Smooth muscle cell (in vitro differentiated cells): ENCODE data around the gene C2CD4C. TPM values are rescaled to one million over a fixed set of nuclear protein-coding genes. Genes with fewer than 3 reads are reported as not detected.
"Not testable (repeated sequence)": the region's sequence is repeated elsewhere in the genome, so short reads cannot be mapped to it uniquely, and the experiment has no call there.

Source experiments
- DNase-seq: peaks from one replicate; lab custom pipeline; 2025; ENCODE audit not compliant: unreplicated experiment; lab: John Stamatoyannopoulos, UW
- H2AFZ ChIP-seq: fragments of 200-600 bp; sonication (generic); 2 replicates; pipeline ENCODE4 v1.6.0; 2016; ENCODE audit warnings: antibody characterized with exemption, low read depth, mild to moderate bottlenecking
- H3F3A ChIP-seq: fragments of 200-600 bp; sonication (generic); 2 replicates; pipeline ENCODE4 v1.6.0; 2017; ENCODE audit warnings: antibody characterized with exemption, low read depth
- H3K27ac ChIP-seq: fragments of 200-600 bp; sonication (generic); 2 replicates; pipeline ENCODE4 v1.5.1; 2016; ENCODE audit warnings: low read depth, mild to moderate bottlenecking
- H3K27me3 ChIP-seq: fragments of 200-600 bp; sonication (generic); 2 replicates; pipeline ENCODE4 v1.6.1; 2016; ENCODE audit warnings: low read depth, mild to moderate bottlenecking
- H3K36me3 ChIP-seq: fragments of 200-600 bp; sonication (generic); 2 replicates; pipeline ENCODE4 v1.5.1; 2016; ENCODE audit warnings: low read depth
- H3K4me1 ChIP-seq: fragments of 200-600 bp; sonication (generic); 2 replicates; pipeline ENCODE4 v1.5.1; 2016; ENCODE audit warnings: low read depth
- H3K4me2 ChIP-seq: fragments of 200-600 bp; sonication (generic); 2 replicates; pipeline ENCODE4 v1.6.0; 2016; ENCODE audit warnings: mild to moderate bottlenecking
- H3K4me3 ChIP-seq: fragments of 200-600 bp; sonication (generic); 2 replicates; pipeline ENCODE4 v1.5.1; 2016; ENCODE audit warnings: mild to moderate bottlenecking
- H3K79me2 ChIP-seq: fragments of 200-600 bp; sonication (generic); 2 replicates; pipeline ENCODE4 v1.6.0; 2016; ENCODE audit warnings: low read depth, mild to moderate bottlenecking
- H3K9ac ChIP-seq: fragments of 200-600 bp; sonication (generic); 2 replicates; pipeline ENCODE4 v1.6.0; 2016; ENCODE audit warnings: low read depth
- H3K9me3 ChIP-seq: fragments of 200-600 bp; sonication (generic); replicated peaks from 2 replicates; pipeline ENCODE4 v1.5.1; 2016; ENCODE audit warnings: low read depth
- H4K20me1 ChIP-seq: fragments of 200-600 bp; sonication (generic); 2 replicates; pipeline ENCODE4 v1.6.0; 2016; ENCODE audit warnings: low read depth
- WGBS: methylation state at CpG from one replicate; pipeline ENCODE4 v1.1.7; 2016; ENCODE audit warnings: low lambda C conversion rate; 5-methylcytosine and 5-hydroxymethylcytosine counted together
- polyA plus RNA-seq: library from polyadenylated mRNA; unstranded; fragments of >200 nt; fragmentation: Nextera tagmentation; extraction: Ambion mirVana; gene quantifications from 2 replicates; pipeline ENCODE4 v1.2.1, GENCODE V29; 2016
- small RNA-seq: library from RNA; depleted of rRNA; stranded (forward); fragments of <200 nt; gene quantifications from one replicate; pipeline ENCODE3, GENCODE V24; 2014
- total RNA-seq: library from RNA; depleted of rRNA; stranded (reverse); fragments of >200 nt; gene quantifications from 2 replicates; pipeline ENCODE4 v1.2.3, GENCODE V29; 2014
- TF ChIP-seq, protein P1 (sequence below): fragments of 200-600 bp; sonication (generic); IDR thresholded peaks from 2 replicates; pipeline ENCODE4 v1.5.1; 2017; ENCODE audit warnings: borderline replicate concordance, mild to moderate bottlenecking, antibody characterized with exemption; ENCODE audit not compliant: insufficient read depth, poor library complexity, severe bottlenecking

The C2CD4C gene
- total and polyA plus RNA-seq, 2 experiments from 2014 or later, result 0.63 to 3.7 TPM

DNA sequence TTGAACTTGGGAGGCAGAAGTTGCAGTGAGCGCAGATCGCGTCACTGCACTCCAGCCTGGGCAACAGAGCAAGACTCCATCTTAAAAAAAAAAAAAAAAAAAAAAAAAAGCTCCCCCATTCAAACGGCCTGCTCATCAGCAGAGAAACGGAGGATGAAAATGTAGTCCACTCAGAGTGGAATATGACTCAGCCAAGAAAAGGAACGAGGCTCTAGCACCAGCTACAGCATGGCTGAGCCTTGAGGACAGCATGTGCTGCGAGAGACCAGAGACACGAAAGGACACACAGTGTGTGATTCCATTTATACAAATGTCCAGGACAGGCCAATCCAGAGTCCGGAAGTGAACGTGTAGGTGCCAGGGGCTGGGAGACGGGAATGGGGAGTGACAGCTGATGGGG lies 46.3 kb downstream of the C2CD4C start:
- H3K27me3 ChIP-seq, result no peaks in the 10 kb centered on the region
- TF ChIP-seq, protein P1, sequence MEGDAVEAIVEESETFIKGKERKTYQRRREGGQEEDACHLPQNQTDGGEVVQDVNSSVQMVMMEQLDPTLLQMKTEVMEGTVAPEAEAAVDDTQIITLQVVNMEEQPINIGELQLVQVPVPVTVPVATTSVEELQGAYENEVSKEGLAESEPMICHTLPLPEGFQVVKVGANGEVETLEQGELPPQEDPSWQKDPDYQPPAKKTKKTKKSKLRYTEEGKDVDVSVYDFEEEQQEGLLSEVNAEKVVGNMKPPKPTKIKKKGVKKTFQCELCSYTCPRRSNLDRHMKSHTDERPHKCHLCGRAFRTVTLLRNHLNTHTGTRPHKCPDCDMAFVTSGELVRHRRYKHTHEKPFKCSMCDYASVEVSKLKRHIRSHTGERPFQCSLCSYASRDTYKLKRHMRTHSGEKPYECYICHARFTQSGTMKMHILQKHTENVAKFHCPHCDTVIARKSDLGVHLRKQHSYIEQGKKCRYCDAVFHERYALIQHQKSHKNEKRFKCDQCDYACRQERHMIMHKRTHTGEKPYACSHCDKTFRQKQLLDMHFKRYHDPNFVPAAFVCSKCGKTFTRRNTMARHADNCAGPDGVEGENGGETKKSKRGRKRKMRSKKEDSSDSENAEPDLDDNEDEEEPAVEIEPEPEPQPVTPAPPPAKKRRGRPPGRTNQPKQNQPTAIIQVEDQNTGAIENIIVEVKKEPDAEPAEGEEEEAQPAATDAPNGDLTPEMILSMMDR, result no peak
- no peaks in the 10 kb centered on the region for H3K36me3 ChIP-seq
- WGBS, result 92% methylated on average over 11 of the region's 11 CpGs
- H2AFZ ChIP-seq, result no peak overlapping the region
- no peaks in the 10 kb centered on the region for H4K20me1 ChIP-seq
- no peak for DNase-seq
- no peak overlapping the region for H3K9ac ChIP-seq
- H3K4me2 ChIP-seq, result no peak overlapping the region
- no peak overlapping the region for H3K27ac ChIP-seq
- no peaks in the 10 kb centered on the region for H3K79me2 ChIP-seq
- no peaks in the 10 kb centered on the region for H3K9me3 ChIP-seq
- H3K4me1 ChIP-seq, result no peaks in the 10 kb centered on the region
- no peaks in the 10 kb centered on the region for H3F3A ChIP-seq
- H3K4me3 ChIP-seq, result no peak overlapping the region

DNA sequence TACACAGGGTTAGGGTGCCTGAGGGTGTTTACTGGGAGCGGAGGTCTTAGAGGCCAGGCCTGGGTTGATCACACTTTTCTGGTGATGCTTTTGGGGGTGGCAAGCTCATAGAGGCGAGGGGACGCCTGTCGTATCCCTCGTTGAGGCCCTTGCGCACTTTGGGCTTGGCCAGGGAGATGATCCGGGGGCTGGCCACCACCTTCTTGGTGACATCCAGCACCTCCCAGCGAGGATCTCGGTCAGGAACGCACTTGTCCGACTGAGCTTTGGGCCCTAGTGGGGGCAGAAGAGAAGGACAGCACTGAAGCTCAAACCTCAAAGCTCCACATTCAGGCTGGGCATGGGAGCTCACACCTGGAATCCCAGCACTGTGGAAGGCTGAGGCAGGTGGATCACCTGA lies 46.8 kb downstream of the C2CD4C start:
- no peak overlapping the region for H3K27ac ChIP-seq
- H3F3A ChIP-seq, result no peaks in the 10 kb centered on the region
- no peak overlapping the region for H2AFZ ChIP-seq
- H4K20me1 ChIP-seq, result no peaks in the 10 kb centered on the region
- H3K27me3 ChIP-seq, result no peaks in the 10 kb centered on the region
- WGBS, result 90% methylated on average over 11 of the region's 11 CpGs
- DNase-seq, result no peak
- H3K79me2 ChIP-seq, result no peaks in the 10 kb centered on the region
- H3K4me1 ChIP-seq, result no peaks in the 10 kb centered on the region
- TF ChIP-seq, protein P1, result no peak
- no peak overlapping the region for H3K4me2 ChIP-seq
- no peak overlapping the region for H3K4me3 ChIP-seq
- no peak overlapping the region for H3K9ac ChIP-seq
- H3K9me3 ChIP-seq, result no peaks in the 10 kb centered on the region
- H3K36me3 ChIP-seq, result no peaks in the 10 kb centered on the region

- WGBS, result 90% methylated on average over 2 of the region's 2 CpGs
- no peaks in the 10 kb centered on the region for H3K4me1 ChIP-seq
These were observed 49.4 kb downstream of the C2CD4C start for GRCh38 chr19:359653-359925.

DNA sequence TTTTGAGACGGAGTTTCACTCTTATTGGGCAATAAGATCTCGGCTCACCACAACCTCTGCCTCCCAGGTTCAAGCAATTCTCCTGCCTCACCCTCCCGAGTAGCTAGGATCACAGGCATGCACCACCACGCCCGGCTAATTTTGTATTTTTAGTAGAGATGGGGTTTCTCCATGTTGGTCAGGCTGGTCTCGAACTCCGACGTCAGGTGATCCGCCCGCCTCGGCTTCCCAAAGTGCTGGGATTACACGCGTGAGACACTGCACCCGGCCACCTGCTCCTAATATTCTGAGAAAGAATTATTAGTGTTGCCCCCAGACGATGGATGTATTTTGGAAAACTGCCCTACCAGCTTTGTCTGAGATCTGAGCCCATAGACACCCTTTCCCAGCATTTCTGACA lies 53.4 kb downstream of the C2CD4C start:
- not testable (repeated sequence) for H3K4me1 ChIP-seq, H3K9ac ChIP-seq, H3K4me2 ChIP-seq, DNase-seq, H3K9me3 ChIP-seq, H3K4me3 ChIP-seq, H3K36me3 ChIP-seq, H3K27me3 ChIP-seq, H3K79me2 ChIP-seq, H4K20me1 ChIP-seq, H3K27ac ChIP-seq, H2AFZ ChIP-seq, H3F3A ChIP-seq
- 91% methylated on average over 15 of the region's 15 CpGs for WGBS

More at GRCh38 chr19:359653-359925, 49.4 kb downstream of the C2CD4C start:
- H3F3A ChIP-seq, result no peaks in the 10 kb centered on the region
- no peak overlapping the region for H3K4me3 ChIP-seq
- no peak overlapping the region for H3K27ac ChIP-seq
- no peak overlapping the region for H3K4me2 ChIP-seq
- H4K20me1 ChIP-seq, result no peaks in the 10 kb centered on the region
- H3K9ac ChIP-seq, result no peak overlapping the region
- H3K79me2 ChIP-seq, result no peaks in the 10 kb centered on the region
- no peak for DNase-seq
- TF ChIP-seq, protein P1, result no peak
- H2AFZ ChIP-seq, result no peak overlapping the region
- no peaks in the 10 kb centered on the region for H3K36me3 ChIP-seq
- no peaks in the 10 kb centered on the region for H3K27me3 ChIP-seq
- H3K9me3 ChIP-seq, result no peaks in the 10 kb centered on the region

Small RNAs within 50 kb of the gene (small RNA-seq; reads per million reads assigned to genes)
- gene RNA5SP462, result not detected

Other genes with a start within 250 kb of the C2CD4C start
- gene PLPP2, start 117.7 kb downstream of the C2CD4C start, total RNA-seq, result 6.0 and 6.2 TPM in 2 replicates
- gene PLPP2, start 117.7 kb downstream of the C2CD4C start, polyA plus RNA-seq, result 4.8 and 15.1 TPM in 2 replicates
- gene MIER2, start 64.4 kb downstream of the C2CD4C start, total RNA-seq, result 12.7 and 16.3 TPM in 2 replicates
- gene MIER2, start 64.4 kb downstream of the C2CD4C start, polyA plus RNA-seq, result 79.5 and 79.7 TPM in 2 replicates
- gene SHC2, start 51.9 kb upstream of the C2CD4C start, total RNA-seq, result 10.8 and 15.6 TPM in 2 replicates
- 29.3 and 34.5 TPM in 2 replicates for gene SHC2, start 51.9 kb upstream of the C2CD4C start, polyA plus RNA-seq
- gene MADCAM1, start 87.3 kb upstream of the C2CD4C start, total RNA-seq, result not detected in 2 replicates
- 0.24 TPM in 1 of 2 replicates, not detected in the other for gene MADCAM1, start 87.3 kb upstream of the C2CD4C start, polyA plus RNA-seq
- gene TPGS1, start 98.3 kb upstream of the C2CD4C start, total RNA-seq, result 14.6 and 20.5 TPM in 2 replicates
- 49.3 and 51.3 TPM in 2 replicates for gene TPGS1, start 98.3 kb upstream of the C2CD4C start, polyA plus RNA-seq
- gene CDC34, start 122.6 kb upstream of the C2CD4C start, total RNA-seq, result 67.7 and 72.7 TPM in 2 replicates
- 151 and 159 TPM in 2 replicates for gene CDC34, start 122.6 kb upstream of the C2CD4C start, polyA plus RNA-seq
- not detected in 2 replicates for gene GZMM, start 134.9 kb upstream of the C2CD4C start, total RNA-seq
- 0.23 and 0.64 TPM in 2 replicates for gene GZMM, start 134.9 kb upstream of the C2CD4C start, polyA plus RNA-seq
- 431 and 469 TPM in 2 replicates for gene BSG, start 163.4 kb upstream of the C2CD4C start, total RNA-seq
- gene BSG, start 163.4 kb upstream of the C2CD4C start, polyA plus RNA-seq, result 971 and 1,057 TPM in 2 replicates
- 0.27 and 0.81 TPM in 2 replicates for gene HCN2, start 180.7 kb upstream of the C2CD4C start, total RNA-seq
- 0.12 and 0.49 TPM in 2 replicates for gene HCN2, start 180.7 kb upstream of the C2CD4C start, polyA plus RNA-seq
- 15.2 and 23.8 TPM in 2 replicates for gene POLRMT, start 224.4 kb upstream of the C2CD4C start, total RNA-seq
- 65.3 and 74.2 TPM in 2 replicates for gene POLRMT, start 224.4 kb upstream of the C2CD4C start, polyA plus RNA-seq
- gene FGF22, start 230.7 kb upstream of the C2CD4C start, total RNA-seq, result not detected in 2 replicates
- gene FGF22, start 230.7 kb upstream of the C2CD4C start, polyA plus RNA-seq, result 0.18 TPM in 2 replicates